GM12878 (cell line): ENCODE measurements around the gene METTL16. TPM values are rescaled to one million over a fixed set of nuclear protein-coding genes. Genes with fewer than 3 reads are reported as not detected.

ENCODE experiments used
- ATAC-seq: fragments of 200-7000 bp; cut with Tn5 transposase; 3 replicates; pipeline ENCODE4 v1.9.1; 2020; ENCODE audit warnings: mild to moderate bottlenecking, moderate library complexity
- BruUV-seq: library from RNA; stranded (reverse); fragments of 400-500 nt; replicated peaks from 2 replicates; lab custom pipeline; 2021; lab: Mats Ljungman, UMichigan
- CTCF ChIA-PET: fragments of 300-600 bp; sonication (Branson Sonifier 250); formaldehyde crosslinking; extraction: SDS; loops from one replicate; lab custom pipeline; 2021; ENCODE audit warnings: inconsistent platforms; lab: Yijun Ruan, JAX
- POLR2A ChIA-PET: fragments of 350-600 bp; formaldehyde crosslinking; extraction: SDS; loops from one replicate; lab custom pipeline; 2021; ENCODE audit warnings: inconsistent platforms; lab: Charles Lee
- RAD21 ChIA-PET: fragments of 300-600 bp; sonication (Branson Sonifier 250); formaldehyde crosslinking; loops from one replicate; lab custom pipeline; 2023; ENCODE audit warnings: antibody characterized with exemption; ENCODE audit not compliant: unreplicated experiment; lab: Charles Lee
- SMC1A ChIA-PET: fragments of 300-600 bp; sonication (Branson Sonifier 250); formaldehyde crosslinking; loops from one replicate; lab custom pipeline; 2023; ENCODE audit not compliant: unreplicated experiment, uncharacterized antibody; lab: Charles Lee
- DNase-seq: peaks from one replicate; pipeline ENCODE4 v3.0.0-alpha.2; 2011; ENCODE audit warnings: low read depth, low spot score
- FAIRE-seq: peaks from 3 replicates; lab custom pipeline; 2011; peaks lifted over from hg19 to GRCh38; lab: Jason Lieb, UNC
- H2AFZ ChIP-seq: 2 replicates; pipeline ENCODE4 v1.6.0; 2011; ENCODE audit warnings: low read depth, low read length, control low read depth; ENCODE audit not compliant: control insufficient read depth
- H3K27ac ChIP-seq: 2 replicates; pipeline ENCODE4 v1.5.1; 2011; ENCODE audit warnings: control low read depth; ENCODE audit not compliant: control insufficient read depth, insufficient read depth
- H3K27me3 ChIP-seq, 2 experiments: replicated peaks in 1 of 2; 2 replicates each; pipeline versions ENCODE4 v1.6.0 to v1.6.1; 2011; ENCODE audit warnings: low read length in 1 of 2; ENCODE audit not compliant: control insufficient read depth in 2 of 2, insufficient read depth in 2 of 2
- H3K36me3 ChIP-seq, 2 experiments: 2 replicates each; pipeline ENCODE4 v1.5.1; 2011; ENCODE audit warnings: low read length in 1 of 2; ENCODE audit not compliant: control insufficient read depth in 2 of 2, insufficient read depth in 2 of 2
- H3K4me1 ChIP-seq: 2 replicates; pipeline ENCODE4 v1.6.1; 2011; ENCODE audit warnings: mild to moderate bottlenecking, low read length, moderate library complexity, mixed read lengths; ENCODE audit not compliant: control insufficient read depth, insufficient read depth
- H3K4me2 ChIP-seq: 2 replicates; pipeline ENCODE4 v1.6.0; 2011; ENCODE audit warnings: control low read depth; ENCODE audit not compliant: control insufficient read depth, insufficient read depth
- H3K4me3 ChIP-seq: fragments of 200-600 bp; sonication (generic); 2 replicates; pipeline ENCODE4 v1.5.1; 2016
- H3K79me2 ChIP-seq: 2 replicates; pipeline ENCODE4 v1.6.0; 2011; ENCODE audit warnings: low read length; ENCODE audit not compliant: control insufficient read depth, insufficient read depth
- H3K9ac ChIP-seq: 2 replicates; pipeline ENCODE4 v1.8.0; 2011; ENCODE audit warnings: low read length, control low read depth, mixed read lengths; ENCODE audit not compliant: control insufficient read depth, insufficient read depth
- H3K9me3 ChIP-seq: replicated peaks from 3 replicates; pipeline ENCODE4 v1.5.1; 2011; ENCODE audit warnings: mild to moderate bottlenecking, low read length; ENCODE audit not compliant: control insufficient read depth, insufficient read depth
- H4K20me1 ChIP-seq: 2 replicates; pipeline ENCODE4 v1.6.0; 2011; ENCODE audit not compliant: control insufficient read depth, insufficient read depth
- ASH2L ChIP-seq: fragments of 300-600, 200-600 bp; sonication (generic); IDR thresholded peaks from 2 replicates; pipeline ENCODE4 v1.6.1; 2017; ENCODE audit warnings: low read depth, mild to moderate bottlenecking, borderline replicate concordance
- BCL11A ChIP-seq: IDR thresholded peaks from 2 replicates; pipeline ENCODE4 v1.6.1; 2011; ENCODE audit warnings: low read depth, low read length
- GABPA ChIP-seq: IDR thresholded peaks from 2 replicates; pipeline ENCODE4 v1.6.1; 2014; ENCODE audit warnings: antibody characterized with exemption, low read depth, mild to moderate bottlenecking, inconsistent platforms
- JUNB ChIP-seq: IDR thresholded peaks from 2 replicates; pipeline ENCODE4 v1.6.1; 2016; ENCODE audit warnings: antibody characterized with exemption, mild to moderate bottlenecking
- MEF2A ChIP-seq: IDR thresholded peaks from 2 replicates; pipeline ENCODE4 v1.6.1; 2011; ENCODE audit warnings: low read depth, mild to moderate bottlenecking, low read length, moderate library complexity; ENCODE audit not compliant: insufficient read depth
- MEF2B ChIP-seq: fragments of 450-650 bp; IDR thresholded peaks from 2 replicates; pipeline ENCODE4 v1.6.1; 2018; ENCODE audit warnings: mild to moderate bottlenecking, moderate library complexity; ENCODE audit not compliant: partially characterized antibody, poor library complexity, severe bottlenecking
- MTA3 ChIP-seq: IDR thresholded peaks from 2 replicates; pipeline ENCODE4 v1.6.1; 2012; ENCODE audit warnings: low read length, inconsistent platforms, borderline replicate concordance
- SMAD1 ChIP-seq: fragments of 450-650 bp; IDR thresholded peaks from 2 replicates; pipeline ENCODE4 v1.6.1; 2018; ENCODE audit warnings: mild to moderate bottlenecking, low read depth; ENCODE audit not compliant: partially characterized antibody
- TCF12 ChIP-seq: IDR thresholded peaks from 2 replicates; pipeline ENCODE4 v1.6.1; 2011; ENCODE audit warnings: low read depth, mild to moderate bottlenecking, low read length
- ZNF207 ChIP-seq: fragments of 450-650 bp; IDR thresholded peaks from 2 replicates; pipeline ENCODE4 v1.6.1; 2014; ENCODE audit warnings: antibody characterized with exemption, mild to moderate bottlenecking, borderline replicate concordance
- WGBS: methylation state at CpG from one replicate; pipeline ENCODE4 v1.1.6; 2016; ENCODE audit warnings: low lambda C conversion rate; ENCODE audit not compliant: insufficient replicate concordance, insufficient coverage; ENCODE audit errors: missing lambda C conversion rate; 5-methylcytosine and 5-hydroxymethylcytosine counted together
- in situ Hi-C: fragments of 300-500 bp; cut with MboI; formaldehyde crosslinking; loops from 9 replicates; pipeline ENCODE4 v1.14.3; 2018; ENCODE audit warnings: mixed read lengths
- intact Hi-C: fragments of 100-400 bp; cut with micrococcal nuclease; formaldehyde crosslinking; loops from one replicate; pipeline ENCODE4 v1.14.2; 2022; ENCODE audit not compliant: unreplicated experiment
- polyA plus RNA-seq, 11 experiments: library from polyadenylated mRNA; depleted of rRNA in 4 of 11; unstranded in 6 of 11; stranded (reverse) in 5 of 11; fragments of >200 nt; fragmentation: Nextera tagmentation in 4 of 11; fragmentation: Illumina TruSeq in 1 of 11; extraction: Ambion mirVana in 4 of 11; extraction: Trizol in 1 of 11; gene quantifications; 1 replicate in 1 of 11; 2 replicates in 10 of 11; pipeline versions ENCODE4 v1.2.1 to v1.2.3, GENCODE V29; 2011 to 2016; ENCODE audit warnings: inconsistent platforms in 2 of 11, missing spikeins in 2 of 11, low read depth in 1 of 11
- total RNA-seq, 4 experiments: library from RNA; depleted of rRNA in 3 of 4; stranded (reverse); fragments of >200 nt in 3 of 4; fragmentation: Illumina TruSeq in 1 of 4; extraction: Trizol in 1 of 4; gene quantifications; 2 replicates each; pipeline versions ENCODE4 v1.2.1 to v1.2.3, GENCODE V29; 2013 to 2021
- TF ChIP-seq, protein P1 (sequence below): fragments of 450-650 bp; IDR thresholded peaks from 2 replicates; pipeline ENCODE4 v1.6.1; 2017; ENCODE audit warnings: mild to moderate bottlenecking, low read depth, inconsistent platforms; ENCODE audit not compliant: poor library complexity, severe bottlenecking
- TF ChIP-seq, protein P2 (sequence below): IDR thresholded peaks from 2 replicates; pipeline ENCODE4 v1.6.1; 2012; ENCODE audit warnings: low read length, inconsistent platforms

The METTL16 gene
- total and polyA plus RNA-seq, 10 of the 15 experiments (the other 5 are each of a cell fraction or from before 2014, with no cell fraction given): 15.6 to 34.3 (median 23.7) TPM

DNA sequence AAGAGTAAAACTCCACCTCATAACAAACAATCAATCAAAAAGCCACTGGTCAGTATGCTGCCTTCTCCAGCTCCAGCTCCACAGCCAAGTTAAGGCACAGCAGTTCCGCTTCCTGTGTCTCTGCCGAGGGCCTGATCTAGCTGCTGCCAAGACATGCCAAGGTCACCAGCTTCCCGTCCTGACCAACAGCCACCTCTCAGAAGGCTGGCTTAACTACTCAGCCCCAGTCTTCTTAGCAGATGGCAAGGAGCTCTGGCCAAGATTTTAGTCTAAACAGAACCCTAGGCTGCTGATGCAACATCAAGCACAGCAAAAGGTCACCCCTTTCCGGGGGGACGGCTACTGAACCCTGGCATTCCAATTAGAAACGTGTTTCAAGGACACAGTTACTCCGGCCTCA is 93.1 kb downstream of the METTL16 start:
- WGBS: 92% methylated on average over 7 of the region's 7 CpGs
- RAD21 ChIA-PET: interaction anchor here (10.1 kb wide), 1 partner anchor 37 kb away, joined by 376 read pairs; no protein-coding TSS in a partner anchor
- SMC1A ChIA-PET: interaction anchor here (0.8 to 12.3 kb wide), 3 partner anchors 10 to 178 kb away, joined by 3 to 364 read pairs (median 3); no protein-coding TSS in a partner anchor
- no peaks in the 10 kb centered on the region for H3K4me1 ChIP-seq
- H3K9me3 ChIP-seq: no peaks in the 10 kb centered on the region
- TF ChIP-seq GABPA (no peak), MEF2A (no peak)
- TF ChIP-seq, all 136 proteins: peak for 0
- Histone ChIP-seq H3K9ac (no peak overlapping the region), H2AFZ (no peak overlapping the region), H3K27ac (no peak overlapping the region), H3K4me2 (no peak overlapping the region), H4K20me1 (no peaks in the 10 kb centered on the region), H3K36me3 (peaks cover 15 to 21% of the 10 kb centered on the region in 2 experiments), H3K27me3 (no peaks in the 10 kb centered on the region), H3K4me3 (no peak overlapping the region), H3K79me2 (no peaks in the 10 kb centered on the region)
- POLR2A ChIA-PET: no interaction called here
- BruUV-seq: no TSS peak
- no peak for DNase-seq
- CTCF ChIA-PET: interaction anchor here (0.6 to 9.9 kb wide), 5 partner anchors 17 to 278 kb away, joined by 4 to 597 read pairs (median 5); no protein-coding TSS in a partner anchor
- FAIRE-seq: no peak
- no peak for ATAC-seq
- in situ Hi-C loops: loop anchor here (25.0 kb wide), 1 partner anchor 594 kb away; no protein-coding TSS in a partner anchor
- intact Hi-C loops: no loop called here

- SMC1A ChIA-PET: interaction anchor here (0.6 to 12.3 kb wide), 34 partner anchors 8 to 399 kb away, joined by 3 to 364 read pairs (median 4); partner anchors contain the start of genes METTL16 and TSR1
- H3K36me3 ChIP-seq: peaks cover 15 to 21% of the 10 kb centered on the region in 2 experiments
- no peak overlapping the region for H3K9ac ChIP-seq
- H4K20me1 ChIP-seq: no peaks in the 10 kb centered on the region
- H3K4me2 ChIP-seq: no peak overlapping the region
- H3K27ac ChIP-seq: no peak overlapping the region
- ATAC-seq (peak; percentile 93), FAIRE-seq (peak; percentile 35), DNase-seq (no peak)
- H2AFZ ChIP-seq: no peak overlapping the region
- no TSS peak for BruUV-seq
- POLR2A ChIA-PET: interaction anchor here (0.5 to 3.0 kb wide), 8 partner anchors 11 to 147 kb away, joined by 3 to 15 read pairs (median 4); no protein-coding TSS in a partner anchor
- no peak overlapping the region for H3K4me3 ChIP-seq
- no peaks in the 10 kb centered on the region for H3K9me3 ChIP-seq
- no peaks in the 10 kb centered on the region for H3K79me2 ChIP-seq
- H3K4me1 ChIP-seq: no peaks in the 10 kb centered on the region
- RAD21 ChIA-PET: interaction anchor here (0.5 to 10.1 kb wide), 31 partner anchors 9 to 414 kb away, joined by 3 to 376 read pairs (median 4); partner anchors contain the start of genes MNT and TSR1
- CTCF ChIA-PET: interaction anchor here (0.6 to 9.9 kb wide), 55 partner anchors 8 to 1744 kb away, joined by 3 to 597 read pairs (median 4); partner anchors contain the start of genes HIC1, SGSM2 and TSR1
- intact Hi-C loops (loop anchor here (1.0 kb wide), 1 partner anchor 34 kb away; no protein-coding TSS in a partner anchor), in situ Hi-C loops (loop anchor here (25.0 kb wide), 1 partner anchor 596 kb away; no protein-coding TSS in a partner anchor)
- no peaks in the 10 kb centered on the region for H3K27me3 ChIP-seq
- 22% methylated on average over 19 of the region's 19 CpGs for WGBS
- TF ChIP-seq, protein P1, sequence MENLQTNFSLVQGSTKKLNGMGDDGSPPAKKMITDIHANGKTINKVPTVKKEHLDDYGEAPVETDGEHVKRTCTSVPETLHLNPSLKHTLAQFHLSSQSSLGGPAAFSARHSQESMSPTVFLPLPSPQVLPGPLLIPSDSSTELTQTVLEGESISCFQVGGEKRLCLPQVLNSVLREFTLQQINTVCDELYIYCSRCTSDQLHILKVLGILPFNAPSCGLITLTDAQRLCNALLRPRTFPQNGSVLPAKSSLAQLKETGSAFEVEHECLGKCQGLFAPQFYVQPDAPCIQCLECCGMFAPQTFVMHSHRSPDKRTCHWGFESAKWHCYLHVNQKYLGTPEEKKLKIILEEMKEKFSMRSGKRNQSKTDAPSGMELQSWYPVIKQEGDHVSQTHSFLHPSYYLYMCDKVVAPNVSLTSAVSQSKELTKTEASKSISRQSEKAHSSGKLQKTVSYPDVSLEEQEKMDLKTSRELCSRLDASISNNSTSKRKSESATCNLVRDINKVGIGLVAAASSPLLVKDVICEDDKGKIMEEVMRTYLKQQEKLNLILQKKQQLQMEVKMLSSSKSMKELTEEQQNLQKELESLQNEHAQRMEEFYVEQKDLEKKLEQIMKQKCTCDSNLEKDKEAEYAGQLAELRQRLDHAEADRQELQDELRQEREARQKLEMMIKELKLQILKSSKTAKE: peak; percentile 55
- TF ChIP-seq BCL11A (no peak), MTA3 (no peak), ZNF207 (no peak), JUNB (no peak), TCF12 (no peak), MEF2B (peak; percentile 47), ASH2L (no peak), SMAD1 (no peak)
- TF ChIP-seq, protein P2, sequence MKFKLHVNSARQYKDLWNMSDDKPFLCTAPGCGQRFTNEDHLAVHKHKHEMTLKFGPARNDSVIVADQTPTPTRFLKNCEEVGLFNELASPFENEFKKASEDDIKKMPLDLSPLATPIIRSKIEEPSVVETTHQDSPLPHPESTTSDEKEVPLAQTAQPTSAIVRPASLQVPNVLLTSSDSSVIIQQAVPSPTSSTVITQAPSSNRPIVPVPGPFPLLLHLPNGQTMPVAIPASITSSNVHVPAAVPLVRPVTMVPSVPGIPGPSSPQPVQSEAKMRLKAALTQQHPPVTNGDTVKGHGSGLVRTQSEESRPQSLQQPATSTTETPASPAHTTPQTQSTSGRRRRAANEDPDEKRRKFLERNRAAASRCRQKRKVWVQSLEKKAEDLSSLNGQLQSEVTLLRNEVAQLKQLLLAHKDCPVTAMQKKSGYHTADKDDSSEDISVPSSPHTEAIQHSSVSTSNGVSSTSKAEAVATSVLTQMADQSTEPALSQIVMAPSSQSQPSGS: no peak
These were observed 95.5 kb downstream of the METTL16 start for GRCh38 chr17:2416010-2416734.
